Upper lobe of left lung (tissue), 4 donors: ENCODE data around the gene WNK2.

Experiments used
- CTCF ChIP-seq, 6 experiments: fragments of 450-650 bp in 4 of 6; fragments of 200-600 bp in 2 of 6; sonication (generic) in 2 of 6; IDR thresholded peaks; one replicate each; pipeline ENCODE4 v1.5.1; 2016 to 2019; ENCODE audit warnings: antibody characterized with exemption in 6 of 6
- POLR2A ChIP-seq, 4 donors: fragments of 450-650 bp; IDR thresholded peaks; one replicate each; pipeline ENCODE4 v1.5.1; 2016 to 2017; ENCODE audit warnings: antibody characterized with exemption in 4 of 4, mild to moderate bottlenecking in 2 of 4

GRCh38 chr9:93149361-93149760 is 34.6 kb upstream of the WNK2 start:
- TF ChIP-seq POLR2A (IDR thresholded peaks at IDR 0.05) = no peak
- no peak for TF ChIP-seq CTCF (IDR thresholded peaks at IDR 0.05)
